Hematopoietic multipotent progenitor cell treated with erythropoietin and hydrocortisone succinate and interleukin-3 and kit ligand, for 17 days (in vitro differentiated cells): ENCODE data around the gene DHX8.
"Not testable (repeated sequence)": the region's sequence is repeated elsewhere in the genome, so short reads cannot be mapped to it uniquely, and the experiment has no call there.

Experiments used
- DNase-seq: peaks from one replicate; pipeline ENCODE4 v3.0.0-alpha.2; 2015; ENCODE audit warnings: low spot score

The DHX8 gene

GRCh38 chr17:43483674-43484551 is at the start of gene DHX8:
Gene DHX8, plus strand, starts transcription at chr17:43483975. Its CDS starts 63 bp downstream, at chr17:43484038.
- peak; percentile 99 for DNase-seq

GRCh38 chr17:43434902-43435319 is 48.9 kb upstream of the DHX8 start:
- DNase-seq: no peak

- DNase-seq: no peak
Observed at GRCh38 chr17:43437756-43438155, 46.0 kb upstream of the DHX8 start.

- DNase-seq: no peak
Observed at GRCh38 chr17:43438626-43439025, 45.1 kb upstream of the DHX8 start.

- no peak for DNase-seq
Observed at GRCh38 chr17:43439041-43439440, 44.7 kb upstream of the DHX8 start.

GRCh38 chr17:43442711-43443110 is 41.1 kb upstream of the DHX8 start:
- DNase-seq: no peak

- no peak for DNase-seq
Observed at GRCh38 chr17:43443381-43443780, 40.4 kb upstream of the DHX8 start.

- DNase-seq: no peak
Observed at GRCh38 chr17:43444223-43445008, 39.4 kb upstream of the DHX8 start.

- DNase-seq: no peak
Observed at GRCh38 chr17:43445009-43445589, 38.7 kb upstream of the DHX8 start.

GRCh38 chr17:43446773-43447172 is 37.0 kb upstream of the DHX8 start:
- DNase-seq: no peak

GRCh38 chr17:43448720-43449469 is 34.9 kb upstream of the DHX8 start:
- DNase-seq: no peak

GRCh38 chr17:43449470-43450248 is 34.1 kb upstream of the DHX8 start:
- DNase-seq: no peak

- DNase-seq: not testable (repeated sequence)
Observed at GRCh38 chr17:43450791-43451190, 33.0 kb upstream of the DHX8 start.

GRCh38 chr17:43451741-43452140 is 32.0 kb upstream of the DHX8 start:
- DNase-seq: not testable (repeated sequence)

GRCh38 chr17:43453331-43453812 is 30.4 kb upstream of the DHX8 start:
- no peak for DNase-seq

GRCh38 chr17:43454868-43455267 is 28.9 kb upstream of the DHX8 start:
- DNase-seq: no peak

- DNase-seq: no peak
Observed at GRCh38 chr17:43456029-43456428, 27.7 kb upstream of the DHX8 start.

GRCh38 chr17:43456661-43457361 is 27.0 kb upstream of the DHX8 start:
- no peak for DNase-seq

GRCh38 chr17:43457362-43457692 is 26.4 kb upstream of the DHX8 start:
- no peak for DNase-seq

- not testable (repeated sequence) for DNase-seq
Observed at GRCh38 chr17:43459878-43460277, 23.9 kb upstream of the DHX8 start.
